ENCODE data around the gene CACUL1. TPM values are rescaled to one million over a fixed set of nuclear protein-coding genes. Genes with fewer than 3 reads are reported as not detected.

CACUL1 gene
- total RNA-seq, 4 donors from 2014 or later, result 20.8 to 33.7 (median 28.2) TPM

DNA sequence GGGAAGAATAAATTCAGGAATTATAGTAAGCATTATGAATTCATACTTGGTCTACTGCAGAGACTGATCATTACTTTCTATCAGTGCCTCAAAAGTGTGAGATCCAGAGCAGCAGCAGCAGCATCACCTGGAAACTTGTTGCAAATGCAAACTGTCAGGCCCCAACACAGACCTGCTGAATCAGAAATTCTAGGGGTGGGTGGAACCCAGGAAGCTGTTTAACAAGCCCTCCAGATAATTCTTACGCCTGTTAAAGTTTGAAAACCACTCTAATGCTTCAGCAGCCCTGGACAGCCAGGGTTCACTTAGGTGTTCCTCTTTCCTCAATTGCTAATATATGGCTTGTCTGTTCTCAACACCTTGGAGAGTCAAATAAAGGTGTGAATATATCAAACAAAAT lies 19.5 kb downstream of the CACUL1 start:
- 83 to 90% methylated on average over 1 of the region's 1 CpG for WGBS, 2 donors
- DNase-seq (ENCODE audit: low spot score in 2 of 2), result no peak
- TF ChIP-seq, protein P1, sequence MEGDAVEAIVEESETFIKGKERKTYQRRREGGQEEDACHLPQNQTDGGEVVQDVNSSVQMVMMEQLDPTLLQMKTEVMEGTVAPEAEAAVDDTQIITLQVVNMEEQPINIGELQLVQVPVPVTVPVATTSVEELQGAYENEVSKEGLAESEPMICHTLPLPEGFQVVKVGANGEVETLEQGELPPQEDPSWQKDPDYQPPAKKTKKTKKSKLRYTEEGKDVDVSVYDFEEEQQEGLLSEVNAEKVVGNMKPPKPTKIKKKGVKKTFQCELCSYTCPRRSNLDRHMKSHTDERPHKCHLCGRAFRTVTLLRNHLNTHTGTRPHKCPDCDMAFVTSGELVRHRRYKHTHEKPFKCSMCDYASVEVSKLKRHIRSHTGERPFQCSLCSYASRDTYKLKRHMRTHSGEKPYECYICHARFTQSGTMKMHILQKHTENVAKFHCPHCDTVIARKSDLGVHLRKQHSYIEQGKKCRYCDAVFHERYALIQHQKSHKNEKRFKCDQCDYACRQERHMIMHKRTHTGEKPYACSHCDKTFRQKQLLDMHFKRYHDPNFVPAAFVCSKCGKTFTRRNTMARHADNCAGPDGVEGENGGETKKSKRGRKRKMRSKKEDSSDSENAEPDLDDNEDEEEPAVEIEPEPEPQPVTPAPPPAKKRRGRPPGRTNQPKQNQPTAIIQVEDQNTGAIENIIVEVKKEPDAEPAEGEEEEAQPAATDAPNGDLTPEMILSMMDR (IDR thresholded peaks at IDR 0.05), result no peak
- no peak for TF ChIP-seq POLR2A (IDR thresholded peaks at IDR 0.05)
- intact Hi-C loops (cut with DNase I; ENCODE audit: low total_unique reads), result no loop called here
- no peak overlapping the region for H3K4me3 ChIP-seq (ENCODE audit: low read depth, poor library complexity, severe bottlenecking)

DNA sequence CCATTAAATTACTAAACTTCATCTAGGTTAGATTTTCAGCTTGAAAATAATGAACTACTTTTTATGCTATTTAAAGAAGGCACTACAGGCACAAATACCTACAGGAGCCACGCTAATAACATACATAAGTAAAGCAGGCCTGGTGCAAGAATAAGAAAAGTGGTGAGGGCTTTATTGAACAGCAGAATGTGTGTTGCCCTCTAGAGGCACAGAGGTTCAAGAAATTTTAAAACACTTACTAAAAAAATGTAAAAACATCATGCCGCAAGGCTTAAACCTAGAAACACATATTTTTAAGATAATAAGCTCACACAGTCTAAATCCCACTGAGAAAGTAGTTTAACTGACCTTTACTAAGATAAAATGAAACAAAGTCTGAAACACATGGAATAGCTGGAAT lies 20.3 kb downstream of the CACUL1 start:
- no peak for DNase-seq (ENCODE audit: low spot score in 2 of 2)
- intact Hi-C loops (cut with DNase I; ENCODE audit: low total_unique reads), result no loop called here
- no peak for TF ChIP-seq POLR2A (IDR thresholded peaks at IDR 0.05)
- TF ChIP-seq, protein P1 (IDR thresholded peaks at IDR 0.05), result no peak
- 89 to 90% methylated on average over 2 of the region's 2 CpGs for WGBS, 2 donors
- no peak overlapping the region for H3K4me3 ChIP-seq (ENCODE audit: low read depth, poor library complexity, severe bottlenecking)

DNA sequence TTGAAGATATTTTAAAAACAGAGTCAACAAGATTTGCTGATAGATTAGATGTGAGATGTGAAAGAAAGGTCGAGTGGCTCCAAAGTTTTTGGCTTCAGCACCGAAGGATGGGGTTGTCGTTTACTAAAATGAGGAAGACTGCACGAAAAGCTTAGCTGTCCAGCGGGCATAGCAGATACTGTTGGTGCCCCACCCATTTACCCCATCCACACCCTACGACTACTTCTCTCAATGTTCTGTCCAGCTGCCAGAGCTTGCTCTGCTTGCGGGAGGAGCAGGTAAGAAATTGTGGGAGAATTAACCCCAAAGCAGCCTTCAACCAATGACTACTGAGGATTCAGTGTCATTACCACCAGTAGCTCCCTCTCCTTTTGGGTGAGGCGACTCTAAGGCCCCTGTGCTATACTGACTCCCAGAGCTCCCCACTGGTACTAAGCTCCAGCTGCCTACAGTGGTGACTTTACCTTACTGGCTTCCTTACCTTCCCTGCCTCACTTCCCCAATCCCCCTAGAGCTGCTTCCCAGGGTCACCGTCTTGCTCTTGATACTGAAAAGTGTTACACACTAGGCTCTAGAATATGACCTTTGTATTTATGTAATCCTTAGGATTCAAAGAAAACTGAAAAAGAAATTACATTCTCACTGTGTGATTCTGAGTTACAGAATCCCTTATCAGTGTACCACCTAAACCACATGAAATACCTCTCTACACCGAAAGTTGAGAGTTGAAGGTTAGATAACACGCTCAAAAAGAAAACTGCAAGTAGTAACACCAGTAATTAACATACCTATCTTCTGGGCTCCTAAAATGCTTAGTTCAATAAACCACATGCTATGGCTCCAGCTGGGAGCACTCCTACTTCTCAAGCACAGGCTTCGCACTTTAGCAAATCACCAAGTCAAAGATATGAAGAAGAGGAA lies 22.3 kb downstream of the CACUL1 start:
- intact Hi-C loops (cut with DNase I; ENCODE audit: low total_unique reads), result no loop called here
- no peak for TF ChIP-seq POLR2A (IDR thresholded peaks at IDR 0.05)
- TF ChIP-seq, protein P1 (IDR thresholded peaks at IDR 0.05), result no peak
- no peak overlapping the region for H3K4me3 ChIP-seq (ENCODE audit: low read depth, poor library complexity, severe bottlenecking)
- 70 to 72% methylated on average over 12 of the region's 12 CpGs for WGBS, 2 donors
- no peak for DNase-seq (ENCODE audit: low spot score in 2 of 2)

DNA sequence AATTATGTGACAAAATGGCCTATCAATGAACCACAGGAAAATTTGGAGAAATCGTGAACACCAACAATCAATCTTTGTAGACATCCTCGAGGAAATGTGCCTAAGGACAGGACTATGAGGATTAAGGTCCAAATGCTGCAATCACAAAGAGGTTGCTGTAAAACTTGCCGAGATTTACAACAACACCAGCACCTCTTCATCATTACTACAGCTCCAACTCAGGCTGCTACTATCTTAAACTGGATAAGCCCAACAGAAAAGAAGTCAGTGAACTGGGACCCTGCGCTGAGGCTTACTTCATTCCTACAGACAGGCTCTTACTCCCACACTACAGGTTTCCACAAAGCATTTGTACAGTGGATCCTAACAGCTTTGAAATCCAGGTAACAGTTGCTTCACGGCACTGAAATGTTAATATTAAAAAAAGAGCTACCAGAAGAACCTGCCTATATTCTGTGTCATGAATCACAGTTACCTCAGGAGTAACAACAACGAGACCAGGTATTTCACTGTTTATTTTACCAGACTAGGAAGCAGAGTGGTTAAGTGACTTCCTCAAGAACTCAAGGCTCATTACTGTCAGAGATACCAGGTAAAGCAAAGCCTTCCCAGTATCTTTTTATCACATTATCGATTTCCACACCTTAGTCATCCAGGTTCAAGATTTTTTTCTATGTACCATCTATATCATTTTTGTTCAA lies 23.9 kb downstream of the CACUL1 start:
- H3K4me3 ChIP-seq (ENCODE audit: low read depth, poor library complexity, severe bottlenecking), result no peak overlapping the region
- TF ChIP-seq, protein P1 (IDR thresholded peaks at IDR 0.05), result no peak
- TF ChIP-seq POLR2A (IDR thresholded peaks at IDR 0.05), result no peak
- no peak for DNase-seq (ENCODE audit: low spot score in 2 of 2)
- 59 to 66% methylated on average over 7 of the region's 7 CpGs for WGBS, 2 donors
- intact Hi-C loops (cut with DNase I; ENCODE audit: low total_unique reads), result no loop called here

DNA sequence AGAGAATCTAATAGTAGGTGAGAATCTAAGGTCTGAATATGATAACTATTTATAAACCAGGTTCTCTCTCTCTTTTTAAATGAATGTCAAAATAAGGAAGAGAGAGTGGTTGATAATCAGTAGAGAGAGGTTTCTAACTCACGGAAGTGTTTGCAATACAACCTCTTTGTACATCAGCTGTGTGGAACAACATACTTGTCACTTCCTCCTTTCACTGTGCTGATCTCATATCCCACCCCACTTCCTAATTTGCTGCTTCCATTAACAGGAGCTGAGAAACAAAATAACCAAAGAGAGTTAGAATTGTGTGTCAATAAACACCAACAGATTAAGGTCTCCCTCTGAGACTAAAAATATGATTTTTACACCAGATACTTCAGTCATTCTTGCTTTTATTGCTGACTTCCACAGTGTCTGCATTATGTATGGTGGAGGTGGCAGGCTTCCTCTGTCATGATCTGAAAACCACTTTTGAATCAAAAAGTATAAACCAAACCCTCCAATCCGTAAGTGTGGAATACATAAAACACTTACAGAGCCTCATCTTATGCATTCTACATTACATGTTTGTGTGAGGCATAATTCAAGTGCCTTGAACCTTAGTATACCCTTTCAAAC lies 25.0 kb downstream of the CACUL1 start:
- 74 to 78% methylated on average over 2 of the region's 2 CpGs for WGBS, 2 donors
- no peak for DNase-seq (ENCODE audit: low spot score in 2 of 2)
- intact Hi-C loops (cut with DNase I; ENCODE audit: low total_unique reads), result no loop called here
- H3K4me3 ChIP-seq (ENCODE audit: low read depth, poor library complexity, severe bottlenecking), result no peak overlapping the region
- TF ChIP-seq POLR2A (IDR thresholded peaks at IDR 0.05), result no peak
- TF ChIP-seq, protein P1 (IDR thresholded peaks at IDR 0.05), result no peak
